Stimulated activated memory B cell treated with anti-CD40 and anti-IgM and Interleukin-4, amounts not matched to agents 10 μg/mL and 1 μg/mL and 100 μg/mL, for 72 hours (primary cell): ENCODE measurements around the gene HSH2D.
"Not testable (repeated sequence)": the region's sequence is repeated elsewhere in the genome, so short reads cannot be mapped to it uniquely, and the experiment has no call there.

Source experiments
- ATAC-seq: fragments of 150-1000 bp; cut with Tn5 transposase; 2 replicates; pipeline ENCODE4 v1.10.0; 2021
- H3K27ac Mint-ChIP-seq: one replicate; pipeline ENCODE4 v1.8.0; 2022; ENCODE audit warnings: mild to moderate bottlenecking, mixed read lengths
- H3K27me3 Mint-ChIP-seq: one replicate; pipeline ENCODE4 v1.8.0; 2022; ENCODE audit warnings: mixed read lengths
- H3K36me3 Mint-ChIP-seq: one replicate; pipeline ENCODE4 v1.8.0; 2022; ENCODE audit warnings: mixed read lengths
- H3K4me1 Mint-ChIP-seq: one replicate; pipeline ENCODE4 v1.8.0; 2022; ENCODE audit warnings: mixed read lengths
- H3K4me3 Mint-ChIP-seq: one replicate; pipeline ENCODE4 v1.8.0; 2022; ENCODE audit warnings: mild to moderate bottlenecking, moderate library complexity, mixed read lengths
- H3K9me3 Mint-ChIP-seq: one replicate; pipeline ENCODE4 v1.8.0; 2022; ENCODE audit warnings: mixed read lengths

HSH2D gene

DNA sequence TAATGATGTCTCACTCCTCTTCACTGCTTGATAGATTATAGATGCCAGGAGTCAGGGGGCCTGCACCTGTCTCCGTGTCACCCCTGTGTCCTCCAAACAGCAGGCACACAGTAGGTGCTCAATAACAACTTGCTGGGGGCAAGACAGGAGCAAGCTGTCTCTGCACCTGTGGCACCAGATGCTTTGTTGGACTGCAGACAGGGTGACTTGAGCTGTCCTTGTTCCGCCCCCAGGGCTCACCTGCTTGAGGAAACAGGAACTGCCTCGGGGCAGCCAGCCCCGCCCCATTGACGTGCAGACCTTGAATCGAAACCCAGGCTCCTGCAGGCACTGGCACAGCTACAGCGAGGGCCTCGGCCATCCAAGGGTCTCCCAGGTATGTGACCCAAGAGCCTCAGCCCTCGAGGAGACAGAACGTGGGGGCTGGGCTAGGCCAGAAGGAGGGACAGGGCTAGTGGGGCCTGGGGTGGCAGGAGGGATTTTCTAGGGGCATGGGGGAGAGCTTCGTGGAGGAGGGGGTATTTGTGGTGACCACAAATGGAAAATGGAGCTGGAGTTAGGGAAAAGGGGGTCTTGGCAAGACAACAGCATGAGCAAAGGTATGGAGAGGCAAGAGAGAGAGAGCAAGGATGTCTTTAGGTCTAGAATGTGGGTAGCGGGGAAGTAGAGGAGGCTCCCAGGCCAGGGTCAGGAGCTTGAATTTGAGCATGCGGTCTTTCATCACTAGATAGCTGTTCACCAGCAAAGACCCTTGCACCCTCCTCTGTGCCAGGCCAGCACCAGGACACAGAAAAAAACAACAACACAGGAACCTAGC lies at the start of gene HSH2D:
HSH2D (plus strand) TSS at position 287 of the 817 bp plus-strand sequence. CDS start 5,066 bp downstream, outside the sequence.
- Mint-ChIP-seq H3K4me1 (peaks cover 67% of the 10 kb centered on the region), H3K36me3 (peaks cover 34% of the 10 kb centered on the region), H3K4me3 (peak within 1 kb of the TSS; percentile 99), H3K27me3 (no peaks in the 10 kb centered on the region), H3K9me3 (peaks cover 5% of the 10 kb centered on the region), H3K27ac (peak within 1 kb of the TSS; percentile 100)
- peak; percentile 90 for ATAC-seq

GRCh38 chr19:16094360-16095070 lies 49.0 kb upstream of the HSH2D start:
- Mint-ChIP-seq H3K36me3 (peaks cover 70% of the 10 kb centered on the region), H3K4me1 (peaks cover 25% of the 10 kb centered on the region), H3K4me3 (no peak overlapping the region), H3K27me3 (no peaks in the 10 kb centered on the region), H3K9me3 (no peaks in the 10 kb centered on the region), H3K27ac (peak overlapping the region; percentile 20)
- no peak for ATAC-seq

- H3K27ac Mint-ChIP-seq, result peak overlapping the region; percentile 20
- H3K27me3 Mint-ChIP-seq, result no peaks in the 10 kb centered on the region
- H3K36me3 Mint-ChIP-seq, result peaks cover 69% of the 10 kb centered on the region
- peaks cover 25% of the 10 kb centered on the region for H3K4me1 Mint-ChIP-seq
- peak; percentile 45 for ATAC-seq
- H3K9me3 Mint-ChIP-seq, result no peaks in the 10 kb centered on the region
- no peak overlapping the region for H3K4me3 Mint-ChIP-seq
Observed at GRCh38 chr19:16095071-16095571, 48.4 kb upstream of the HSH2D start.

- ATAC-seq, result no peak
- peak overlapping the region; percentile 37 for H3K27ac Mint-ChIP-seq
- no peaks in the 10 kb centered on the region for H3K9me3 Mint-ChIP-seq
- H3K4me3 Mint-ChIP-seq, result no peak overlapping the region
- H3K27me3 Mint-ChIP-seq, result no peaks in the 10 kb centered on the region
- H3K36me3 Mint-ChIP-seq, result peaks cover 74% of the 10 kb centered on the region
- H3K4me1 Mint-ChIP-seq, result peaks cover 25% of the 10 kb centered on the region
Observed at GRCh38 chr19:16096280-16096855, 47.1 kb upstream of the HSH2D start.

GRCh38 chr19:16098416-16098768 lies 45.1 kb upstream of the HSH2D start:
- Mint-ChIP-seq H3K36me3 (peaks cover 77% of the 10 kb centered on the region), H3K27ac (no peak overlapping the region), H3K9me3 (no peaks in the 10 kb centered on the region), H3K4me3 (no peak overlapping the region), H3K27me3 (no peaks in the 10 kb centered on the region), H3K4me1 (peaks cover 26% of the 10 kb centered on the region)
- ATAC-seq, result no peak

- H3K36me3 Mint-ChIP-seq, result peaks cover 76% of the 10 kb centered on the region
- no peaks in the 10 kb centered on the region for H3K27me3 Mint-ChIP-seq
- peaks cover 26% of the 10 kb centered on the region for H3K4me1 Mint-ChIP-seq
- no peaks in the 10 kb centered on the region for H3K9me3 Mint-ChIP-seq
- no peak overlapping the region for H3K4me3 Mint-ChIP-seq
- ATAC-seq, result no peak
- no peak overlapping the region for H3K27ac Mint-ChIP-seq
Observed at GRCh38 chr19:16098821-16099220, 44.7 kb upstream of the HSH2D start.

DNA sequence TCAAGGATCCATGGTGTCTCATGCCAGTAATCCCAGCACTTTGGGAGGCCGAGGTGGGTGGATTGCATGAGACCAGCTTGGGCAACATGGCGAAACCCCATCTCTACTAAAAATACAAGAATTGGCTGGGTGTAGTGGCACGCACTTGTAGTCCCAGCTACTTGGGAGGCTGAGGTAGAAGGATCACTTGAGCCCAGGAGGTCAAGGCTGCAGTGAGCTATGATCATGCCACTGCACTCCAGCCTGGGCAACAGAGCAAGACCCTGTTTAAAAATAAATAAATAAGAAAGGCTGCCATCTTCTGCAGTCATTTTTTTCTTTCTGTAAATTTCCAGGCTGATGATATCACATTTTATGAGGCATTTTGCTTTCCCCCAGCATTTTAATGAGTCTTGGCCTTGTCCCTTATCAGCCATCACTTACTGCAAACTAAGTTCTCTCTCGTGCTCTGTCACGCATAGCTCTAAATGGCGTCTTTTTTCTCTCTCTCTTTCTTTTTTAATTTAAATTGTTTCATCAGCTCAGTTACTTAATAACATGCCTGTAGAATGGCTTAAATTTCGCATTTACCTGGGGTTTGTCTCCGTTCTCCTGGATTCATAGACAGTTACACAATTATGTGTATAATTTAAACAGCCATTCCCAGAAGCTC lies 44.0 kb upstream of the HSH2D start:
- peaks cover 31% of the 10 kb centered on the region for H3K4me1 Mint-ChIP-seq
- H3K27ac Mint-ChIP-seq, result peak overlapping the region; percentile 37
- H3K4me3 Mint-ChIP-seq, H3K27me3 Mint-ChIP-seq, ATAC-seq, H3K9me3 Mint-ChIP-seq: not testable (repeated sequence)
- H3K36me3 Mint-ChIP-seq, result peaks cover 75% of the 10 kb centered on the region

- Mint-ChIP-seq H3K4me3 (no peak overlapping the region), H3K36me3 (peaks cover 66% of the 10 kb centered on the region), H3K27me3 (no peaks in the 10 kb centered on the region), H3K4me1 (peaks cover 35% of the 10 kb centered on the region), H3K9me3 (no peaks in the 10 kb centered on the region), H3K27ac (no peak overlapping the region)
- no peak for ATAC-seq
Observed at GRCh38 chr19:16100524-16100923, 43.0 kb upstream of the HSH2D start.

- Mint-ChIP-seq H3K27me3 (no peaks in the 10 kb centered on the region), H3K4me3 (peak overlapping the region; percentile 15), H3K27ac (peak overlapping the region; percentile 86), H3K9me3 (no peaks in the 10 kb centered on the region), H3K4me1 (peaks cover 26% of the 10 kb centered on the region), H3K36me3 (peaks cover 36% of the 10 kb centered on the region)
- peak; percentile 63 for ATAC-seq
Observed at GRCh38 chr19:16104722-16105121, 38.8 kb upstream of the HSH2D start.

GRCh38 chr19:16106121-16106520 lies 37.4 kb upstream of the HSH2D start:
- ATAC-seq, result peak; percentile 44
- no peaks in the 10 kb centered on the region for H3K27me3 Mint-ChIP-seq
- H3K36me3 Mint-ChIP-seq, result peaks cover 25% of the 10 kb centered on the region
- no peaks in the 10 kb centered on the region for H3K9me3 Mint-ChIP-seq
- peaks cover 26% of the 10 kb centered on the region for H3K4me1 Mint-ChIP-seq
- H3K27ac Mint-ChIP-seq, result peak overlapping the region; percentile 30
- H3K4me3 Mint-ChIP-seq, result no peak overlapping the region

DNA sequence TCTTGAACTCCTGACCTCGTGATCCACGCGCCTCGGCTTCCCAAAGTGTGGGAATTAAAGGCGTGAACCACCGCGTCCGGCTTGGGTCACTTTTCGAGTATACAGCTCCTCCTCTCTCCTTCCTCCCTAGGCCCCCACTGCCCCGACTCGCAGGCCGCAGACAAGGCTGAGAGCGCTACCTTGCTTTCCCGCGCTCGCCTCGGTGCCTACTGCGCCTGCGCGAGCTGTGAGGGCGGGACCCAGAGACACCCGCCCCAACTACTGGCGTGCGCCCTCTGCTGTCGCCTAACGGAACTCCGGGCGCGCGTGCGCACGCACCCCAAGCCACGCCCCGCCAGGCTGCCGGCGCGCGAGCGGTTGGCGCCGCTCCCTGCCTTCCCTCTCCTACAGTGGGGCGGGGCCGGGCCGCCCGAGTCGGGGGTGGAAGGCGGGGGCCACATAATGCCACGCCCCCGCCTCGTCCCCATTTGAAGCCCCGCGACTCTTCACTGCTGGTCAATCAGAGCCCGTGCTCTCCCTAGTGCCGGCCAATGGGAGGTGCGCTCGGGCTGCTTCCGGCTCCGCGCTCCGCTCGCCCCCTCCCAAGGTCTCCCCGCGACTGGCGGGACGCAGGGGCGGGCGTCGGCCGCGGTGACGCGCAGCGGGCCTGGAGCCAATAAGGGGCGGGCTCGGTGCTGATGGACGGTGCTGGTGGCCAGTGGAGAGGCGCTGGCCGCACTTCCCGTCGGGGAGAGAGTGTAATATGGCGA lies 32.2 kb upstream of the HSH2D start, which contains the start of gene RAB8A:
RAB8A (plus strand) TSS at position 730 of the 749 bp plus-strand sequence; CDS start at position 743, 13 bp downstream.
- Mint-ChIP-seq H3K9me3 (no peaks in the 10 kb centered on the region), H3K4me3 (peak within 1 kb of the TSS; percentile 98), H3K27me3 (no peaks in the 10 kb centered on the region), H3K36me3 (peaks cover 24% of the 10 kb centered on the region), H3K4me1 (peaks cover 40% of the 10 kb centered on the region), H3K27ac (peak within 1 kb of the TSS; percentile 95)
- ATAC-seq, result peak; percentile 97

- peaks cover 48% of the 10 kb centered on the region for H3K4me1 Mint-ChIP-seq
- H3K27ac Mint-ChIP-seq, result peak overlapping the region; percentile 95
- H3K9me3 Mint-ChIP-seq, result no peaks in the 10 kb centered on the region
- H3K4me3 Mint-ChIP-seq, result peak overlapping the region; percentile 98
- peaks cover 28% of the 10 kb centered on the region for H3K36me3 Mint-ChIP-seq
- no peaks in the 10 kb centered on the region for H3K27me3 Mint-ChIP-seq
- ATAC-seq, result peak; percentile 0
Observed at GRCh38 chr19:16111909-16112752, 31.4 kb upstream of the HSH2D start.

GRCh38 chr19:16112778-16113177 lies 30.7 kb upstream of the HSH2D start:
- H3K27ac Mint-ChIP-seq, result peak overlapping the region; percentile 95

More at GRCh38 chr19:16112778-16113177, 30.7 kb upstream of the HSH2D start:
- no peaks in the 10 kb centered on the region for H3K27me3 Mint-ChIP-seq
- H3K36me3 Mint-ChIP-seq, result peaks cover 34% of the 10 kb centered on the region
- ATAC-seq, result no peak
- H3K9me3 Mint-ChIP-seq, result no peaks in the 10 kb centered on the region
- peaks cover 55% of the 10 kb centered on the region for H3K4me1 Mint-ChIP-seq
- H3K4me3 Mint-ChIP-seq, result peak overlapping the region; percentile 98
